ENCODE data around the gene PNMT.
A peak's percentile ranks its signal among the peaks of the same experiment; 100 is the strongest.

PNMT gene

DNA sequence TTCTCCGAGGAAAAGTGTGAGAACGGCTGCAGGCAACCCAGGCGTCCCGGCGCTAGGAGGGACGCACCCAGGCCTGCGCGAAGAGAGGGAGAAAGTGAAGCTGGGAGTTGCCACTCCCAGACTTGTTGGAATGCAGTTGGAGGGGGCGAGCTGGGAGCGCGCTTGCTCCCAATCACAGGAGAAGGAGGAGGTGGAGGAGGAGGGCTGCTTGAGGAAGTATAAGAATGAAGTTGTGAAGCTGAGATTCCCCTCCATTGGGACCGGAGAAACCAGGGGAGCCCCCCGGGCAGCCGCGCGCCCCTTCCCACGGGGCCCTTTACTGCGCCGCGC, 31.5 kb downstream of the PNMT start, which contains the start of gene ERBB2:
Gene ERBB2, plus strand, starts transcription at position 247 of the 330 bp plus-strand sequence. CDS start 175 bp downstream, outside the sequence.
- H3K27ac Mint-ChIP-seq: no peak within 1 kb of the TSS
- H3K36me3 Mint-ChIP-seq (ENCODE audit: low read depth): no peaks in the 10 kb centered on the region
- peaks cover 39% of the 10 kb centered on the region for H3K27me3 Mint-ChIP-seq
- H3K4me1 Mint-ChIP-seq (ENCODE audit: low read depth): peaks cover 12% of the 10 kb centered on the region
- no peaks in the 10 kb centered on the region for H3K9me3 Mint-ChIP-seq
- H3K4me3 Mint-ChIP-seq: no peak within 1 kb of the TSS

DNA sequence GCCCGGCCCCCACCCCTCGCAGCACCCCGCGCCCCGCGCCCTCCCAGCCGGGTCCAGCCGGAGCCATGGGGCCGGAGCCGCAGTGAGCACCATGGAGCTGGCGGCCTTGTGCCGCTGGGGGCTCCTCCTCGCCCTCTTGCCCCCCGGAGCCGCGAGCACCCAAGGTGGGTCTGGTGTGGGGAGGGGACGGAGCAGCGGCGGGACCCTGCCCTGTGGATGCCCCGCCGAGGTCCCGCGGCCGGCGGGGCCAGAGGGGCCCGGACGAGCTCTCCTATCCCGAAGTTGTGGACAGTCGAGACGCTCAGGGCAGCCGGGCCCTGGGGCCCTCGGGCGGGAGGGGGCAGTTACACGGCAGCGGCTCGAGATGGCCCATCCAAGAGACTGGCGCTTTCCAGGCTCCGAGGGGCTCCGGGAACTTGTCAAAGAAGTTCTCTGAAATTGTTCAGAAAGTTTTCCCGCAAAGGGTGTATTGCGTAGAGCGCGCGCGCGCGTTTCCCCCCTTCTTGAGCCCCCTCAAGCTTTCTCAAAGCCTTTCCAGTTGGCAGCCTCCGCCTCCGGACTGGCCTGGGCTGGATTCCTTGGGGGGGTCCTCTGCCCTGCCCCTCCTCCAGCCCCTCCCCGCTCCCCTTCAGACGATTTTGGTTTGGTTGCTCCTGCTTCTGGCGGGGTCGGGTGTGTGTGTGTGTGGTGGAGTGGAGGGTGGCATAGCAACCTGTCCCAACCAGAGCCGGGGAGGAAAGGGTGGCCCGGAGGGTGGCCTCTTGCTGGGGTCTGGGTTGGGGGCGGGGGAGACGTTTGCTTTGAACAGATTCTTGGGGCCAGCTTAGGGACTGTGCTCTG, 32.1 kb downstream of the PNMT start:
- Mint-ChIP-seq H3K4me1 (ENCODE audit: low read depth) (peaks cover 12% of the 10 kb centered on the region), H3K27me3 (peaks cover 39% of the 10 kb centered on the region), H3K4me3 (no peak overlapping the region), H3K27ac (no peak overlapping the region), H3K36me3 (ENCODE audit: low read depth) (no peaks in the 10 kb centered on the region), H3K9me3 (no peaks in the 10 kb centered on the region)

- Mint-ChIP-seq H3K4me1 (ENCODE audit: low read depth) (peaks cover 12% of the 10 kb centered on the region), H3K27me3 (peaks cover 39% of the 10 kb centered on the region), H3K27ac (no peak overlapping the region), H3K36me3 (ENCODE audit: low read depth) (no peaks in the 10 kb centered on the region), H3K9me3 (no peaks in the 10 kb centered on the region), H3K4me3 (no peak overlapping the region)
Measured at GRCh38 chr17:39701012-39701783, 32.9 kb downstream of the PNMT start.

DNA sequence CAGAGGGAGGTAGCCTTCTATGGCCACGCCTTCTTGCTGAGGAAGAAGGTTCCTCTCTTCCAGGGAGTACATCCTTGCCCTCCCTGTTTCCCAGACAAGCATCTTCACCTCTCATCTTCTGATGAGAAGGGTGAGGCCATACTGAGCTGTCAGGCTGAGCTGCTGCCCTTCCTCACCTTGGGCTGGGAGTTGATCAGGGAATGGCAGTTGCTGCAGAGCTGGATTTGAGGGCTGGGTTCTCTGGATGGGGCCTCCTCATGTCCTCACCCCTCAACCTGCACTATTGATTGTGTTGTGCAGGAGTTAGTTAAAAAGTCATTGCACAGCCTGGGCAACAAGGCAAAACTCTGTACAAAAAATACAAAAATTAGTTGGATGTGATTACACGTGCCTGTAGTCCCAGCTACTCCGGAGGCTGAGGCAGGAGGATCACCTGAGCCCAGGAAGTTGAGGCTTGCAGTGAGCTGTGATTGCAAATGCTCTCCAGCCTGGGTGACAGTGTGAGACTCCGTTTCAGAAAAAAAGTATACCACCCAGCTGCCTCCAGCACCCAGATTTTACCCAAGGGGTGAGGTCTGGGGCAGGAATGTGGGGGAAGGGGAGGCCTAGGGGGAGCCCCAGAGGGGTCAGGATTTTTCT, 33.6 kb downstream of the PNMT start:
- H3K4me3 Mint-ChIP-seq: no peak overlapping the region
- no peaks in the 10 kb centered on the region for H3K9me3 Mint-ChIP-seq
- H3K36me3 Mint-ChIP-seq (ENCODE audit: low read depth): no peaks in the 10 kb centered on the region
- peaks cover 15% of the 10 kb centered on the region for H3K4me1 Mint-ChIP-seq (ENCODE audit: low read depth)
- H3K27ac Mint-ChIP-seq: no peak overlapping the region
- peaks cover 39% of the 10 kb centered on the region for H3K27me3 Mint-ChIP-seq

DNA sequence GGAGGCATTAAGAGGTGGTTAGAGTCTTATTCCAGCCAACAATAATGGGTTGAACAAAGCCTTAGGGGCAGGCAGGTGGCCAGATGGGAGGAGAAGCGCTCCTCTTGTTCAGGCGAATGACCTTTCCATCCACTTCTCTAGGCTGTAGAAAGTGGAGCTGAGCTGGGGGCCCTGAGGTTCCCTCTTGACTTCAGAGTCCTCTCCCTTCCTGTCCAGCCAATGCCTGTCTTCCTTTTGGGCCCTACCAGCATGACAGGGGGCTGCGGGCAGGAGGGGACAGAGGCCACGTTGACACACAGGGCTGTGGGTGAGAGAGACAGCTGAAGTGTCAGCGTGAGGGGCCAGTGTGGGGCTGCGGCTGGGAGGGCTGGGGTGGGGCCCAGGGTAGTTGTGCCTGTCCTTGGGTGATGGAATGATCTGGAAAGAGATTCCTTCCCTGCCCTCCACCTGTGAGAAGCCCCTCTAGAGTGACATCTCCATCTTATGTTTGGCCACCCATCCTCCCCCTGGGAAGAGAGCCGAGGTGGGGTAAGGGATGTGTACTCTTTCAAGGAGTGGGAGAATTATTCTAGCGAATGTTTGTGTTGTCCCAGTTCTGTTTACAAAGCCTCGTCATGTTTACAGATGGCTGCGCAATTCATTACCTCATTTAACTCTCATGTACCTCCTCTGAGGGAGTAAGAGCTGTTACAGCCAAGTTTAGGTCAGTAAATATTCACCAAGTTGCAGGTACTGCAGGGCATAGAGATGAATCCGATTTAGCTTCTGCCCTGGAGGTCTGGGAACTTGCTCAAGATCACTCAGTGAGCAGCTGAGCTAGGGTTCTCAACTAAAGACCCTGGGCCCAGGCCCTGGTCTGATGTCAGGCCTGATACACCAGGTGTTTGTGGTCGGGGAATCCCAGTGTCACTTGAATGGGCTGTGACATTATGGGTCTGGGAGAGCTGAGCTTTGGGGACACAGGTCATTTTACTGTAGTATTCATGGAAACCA, 34.9 kb downstream of the PNMT start:
- no peak overlapping the region for H3K4me3 Mint-ChIP-seq
- no peaks in the 10 kb centered on the region for H3K36me3 Mint-ChIP-seq (ENCODE audit: low read depth)
- peaks cover 22% of the 10 kb centered on the region for H3K4me1 Mint-ChIP-seq (ENCODE audit: low read depth)
- H3K9me3 Mint-ChIP-seq: no peaks in the 10 kb centered on the region
- peak overlapping the region; percentile 68 for H3K27ac Mint-ChIP-seq
- peaks cover 36% of the 10 kb centered on the region for H3K27me3 Mint-ChIP-seq

GRCh38 chr17:39703913-39704312, 35.7 kb downstream of the PNMT start:
- Mint-ChIP-seq H3K4me1 (ENCODE audit: low read depth) (peaks cover 22% of the 10 kb centered on the region), H3K27ac (no peak overlapping the region), H3K4me3 (no peak overlapping the region), H3K27me3 (peaks cover 29% of the 10 kb centered on the region), H3K9me3 (no peaks in the 10 kb centered on the region), H3K36me3 (ENCODE audit: low read depth) (no peaks in the 10 kb centered on the region)

DNA sequence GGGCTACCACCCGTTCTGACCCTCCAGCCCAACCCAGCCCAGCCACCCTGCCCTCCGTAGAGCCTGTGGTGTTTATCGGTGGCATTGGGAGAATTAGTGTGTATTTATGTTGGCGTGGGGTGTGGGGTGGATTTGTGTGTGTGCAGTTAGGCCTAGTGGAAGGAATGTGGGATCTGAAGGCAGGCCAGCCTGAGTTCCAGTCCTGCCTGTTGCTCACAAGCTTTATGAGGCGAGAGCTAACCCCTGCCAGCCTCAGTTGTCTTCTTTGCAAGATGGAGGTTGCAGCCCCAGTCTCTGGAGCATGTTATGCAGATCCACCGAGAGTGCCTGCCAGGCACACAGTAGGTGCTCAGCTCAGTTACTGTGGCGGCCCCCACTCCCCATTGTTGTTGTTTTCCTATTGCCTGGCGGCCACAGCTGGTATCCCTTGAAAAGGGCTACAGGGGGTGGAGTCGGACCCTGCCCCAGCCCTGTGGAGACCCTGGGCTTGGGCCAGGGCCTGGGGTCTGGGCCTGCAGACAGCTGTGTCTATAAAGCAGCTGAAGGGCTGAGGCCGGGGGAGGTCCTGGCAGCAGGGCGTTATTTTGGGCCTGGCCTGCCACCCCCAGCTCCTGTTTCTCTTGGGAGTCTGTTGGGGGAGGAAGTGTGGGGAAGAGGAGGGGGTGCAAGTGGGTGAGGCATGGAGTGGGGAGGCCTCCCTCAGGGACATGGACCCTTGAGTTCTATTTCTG, 36.7 kb downstream of the PNMT start:
- Mint-ChIP-seq H3K27me3 (peaks cover 19% of the 10 kb centered on the region), H3K27ac (no peak overlapping the region), H3K4me3 (no peak overlapping the region), H3K36me3 (ENCODE audit: low read depth) (no peaks in the 10 kb centered on the region), H3K9me3 (no peaks in the 10 kb centered on the region), H3K4me1 (ENCODE audit: low read depth) (peaks cover 16% of the 10 kb centered on the region)

- no peak overlapping the region for H3K27ac Mint-ChIP-seq
- H3K4me1 Mint-ChIP-seq (ENCODE audit: low read depth): peaks cover 16% of the 10 kb centered on the region
- no peaks in the 10 kb centered on the region for H3K9me3 Mint-ChIP-seq
- peaks cover 15% of the 10 kb centered on the region for H3K27me3 Mint-ChIP-seq
- H3K36me3 Mint-ChIP-seq (ENCODE audit: low read depth): no peaks in the 10 kb centered on the region
- no peak overlapping the region for H3K4me3 Mint-ChIP-seq
Measured at GRCh38 chr17:39705786-39706348, 37.6 kb downstream of the PNMT start.

- no peaks in the 10 kb centered on the region for H3K36me3 Mint-ChIP-seq (ENCODE audit: low read depth)
- peaks cover 10% of the 10 kb centered on the region for H3K27me3 Mint-ChIP-seq
- peaks cover 16% of the 10 kb centered on the region for H3K4me1 Mint-ChIP-seq (ENCODE audit: low read depth)
- no peak overlapping the region for H3K27ac Mint-ChIP-seq
- H3K4me3 Mint-ChIP-seq: no peak overlapping the region
- H3K9me3 Mint-ChIP-seq: no peaks in the 10 kb centered on the region
Measured at GRCh38 chr17:39706383-39706782, 38.1 kb downstream of the PNMT start.

DNA sequence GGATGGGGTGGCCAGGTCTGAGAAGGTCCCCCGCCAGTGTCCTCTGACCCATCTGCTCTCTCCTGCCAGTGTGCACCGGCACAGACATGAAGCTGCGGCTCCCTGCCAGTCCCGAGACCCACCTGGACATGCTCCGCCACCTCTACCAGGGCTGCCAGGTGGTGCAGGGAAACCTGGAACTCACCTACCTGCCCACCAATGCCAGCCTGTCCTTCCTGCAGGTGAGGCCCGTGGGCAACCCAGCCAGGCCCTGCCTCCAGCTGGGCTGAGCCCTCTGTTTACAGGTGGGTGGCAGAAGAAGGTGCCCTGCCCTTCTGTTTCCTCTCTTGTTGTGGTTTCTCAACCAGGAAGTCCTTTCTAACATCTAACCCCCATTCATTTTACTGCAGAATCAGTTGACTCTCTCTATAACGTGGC, 38.7 kb downstream of the PNMT start:
- Mint-ChIP-seq H3K9me3 (no peaks in the 10 kb centered on the region), H3K4me1 (ENCODE audit: low read depth) (peaks cover 16% of the 10 kb centered on the region), H3K27me3 (peaks cover 6% of the 10 kb centered on the region), H3K36me3 (ENCODE audit: low read depth) (no peaks in the 10 kb centered on the region), H3K4me3 (no peak overlapping the region), H3K27ac (no peak overlapping the region)

DNA sequence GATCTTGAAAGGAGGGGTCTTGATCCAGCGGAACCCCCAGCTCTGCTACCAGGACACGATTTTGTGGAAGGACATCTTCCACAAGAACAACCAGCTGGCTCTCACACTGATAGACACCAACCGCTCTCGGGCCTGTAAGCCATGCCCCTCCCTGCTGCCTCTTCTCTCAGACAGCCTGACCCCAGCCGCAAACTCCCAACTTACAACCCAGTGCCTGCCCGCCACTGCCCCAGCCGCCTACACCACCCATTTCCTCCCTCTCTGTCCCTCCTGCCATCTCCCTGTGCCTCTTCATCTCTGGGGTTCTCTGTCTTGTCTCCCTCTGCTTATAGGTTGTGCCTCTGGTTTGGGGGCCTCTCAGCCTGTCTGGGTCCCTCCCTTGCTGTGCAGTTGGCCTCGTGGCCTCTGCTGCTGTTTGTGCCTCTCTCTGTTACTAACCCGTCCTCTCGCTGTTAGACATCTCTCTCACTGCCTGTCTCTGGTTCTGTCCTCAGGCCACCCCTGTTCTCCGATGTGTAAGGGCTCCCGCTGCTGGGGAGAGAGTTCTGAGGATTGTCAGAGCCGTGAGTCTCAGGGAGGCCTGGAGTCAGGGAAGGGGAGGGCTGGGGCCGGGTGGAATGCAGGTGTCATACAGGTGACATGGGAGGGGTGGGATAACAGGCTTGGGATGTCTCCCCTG, 41.2 kb downstream of the PNMT start:
- H3K27me3 Mint-ChIP-seq: no peaks in the 10 kb centered on the region
- no peak overlapping the region for H3K4me3 Mint-ChIP-seq
- H3K9me3 Mint-ChIP-seq: no peaks in the 10 kb centered on the region
- no peaks in the 10 kb centered on the region for H3K36me3 Mint-ChIP-seq (ENCODE audit: low read depth)
- peaks cover 10% of the 10 kb centered on the region for H3K4me1 Mint-ChIP-seq (ENCODE audit: low read depth)
- no peak overlapping the region for H3K27ac Mint-ChIP-seq

DNA sequence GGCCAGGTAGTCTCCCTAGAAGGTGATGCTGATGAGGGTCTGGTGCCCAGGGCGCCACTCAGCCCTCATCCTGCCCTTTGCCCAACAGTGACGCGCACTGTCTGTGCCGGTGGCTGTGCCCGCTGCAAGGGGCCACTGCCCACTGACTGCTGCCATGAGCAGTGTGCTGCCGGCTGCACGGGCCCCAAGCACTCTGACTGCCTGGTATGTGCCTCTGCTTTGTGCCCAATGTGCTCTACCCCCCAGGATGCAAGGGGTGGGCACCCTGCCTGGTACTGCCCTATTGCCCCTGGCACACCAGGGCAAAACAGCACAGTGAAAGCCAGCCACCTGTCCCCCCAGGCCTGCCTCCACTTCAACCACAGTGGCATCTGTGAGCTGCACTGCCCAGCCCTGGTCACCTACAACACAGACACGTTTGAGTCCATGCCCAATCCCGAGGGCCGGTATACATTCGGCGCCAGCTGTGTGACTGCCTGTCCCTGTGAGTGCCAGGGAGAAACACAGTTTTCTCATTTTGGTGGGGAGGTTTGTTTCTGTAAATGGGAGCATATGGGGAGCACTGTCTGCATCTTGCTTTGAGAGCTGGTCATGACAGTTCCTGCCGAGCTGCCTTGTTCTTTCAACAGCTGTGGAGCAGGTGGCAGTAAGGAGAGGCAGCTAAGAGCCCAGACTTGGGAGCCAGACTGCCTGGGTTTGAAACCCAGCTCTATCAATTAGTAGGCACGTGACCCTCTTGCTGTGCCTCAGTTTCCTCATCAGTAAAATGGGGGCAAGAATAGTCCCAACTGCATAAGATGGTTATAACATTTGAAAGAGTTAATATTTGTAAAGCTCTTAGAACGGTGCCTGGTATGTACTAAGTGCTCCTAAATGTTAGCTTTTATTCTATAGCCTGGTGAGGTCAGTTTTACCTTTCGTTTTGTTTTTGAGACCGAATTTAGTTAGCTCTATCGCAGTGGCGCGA, 42.0 kb downstream of the PNMT start:
- Mint-ChIP-seq H3K4me3 (no peak overlapping the region), H3K27ac (no peak overlapping the region), H3K9me3 (no peaks in the 10 kb centered on the region), H3K27me3 (no peaks in the 10 kb centered on the region), H3K4me1 (ENCODE audit: low read depth) (peaks cover 10% of the 10 kb centered on the region), H3K36me3 (ENCODE audit: low read depth) (no peaks in the 10 kb centered on the region)
